Measurements from ENCODE around the gene PABPC1L. TPM values are rescaled to one million over a fixed set of nuclear protein-coding genes. Genes with fewer than 3 reads are reported as not detected.
"Not testable (repeated sequence)": the region's sequence is repeated elsewhere in the genome, so short reads cannot be mapped to it uniquely, and the experiment has no call there.

PABPC1L gene
- total RNA-seq: 10 to 100 TPM; 11.5 to 36.3 TPM

GRCh38 chr20:44909872-44910689, at the start of gene PABPC1L:
PABPC1L (plus strand) TSS chr20:44910060; CDS start chr20:44910144, 84 bp downstream.
- H3K27me3 ChIP-seq: no peaks in the 10 kb centered on the region
- intact Hi-C loops (cut with DNase I): no loop called here
- H3K27ac ChIP-seq: no peak within 1 kb of the TSS

GRCh38 chr20:44861531-44862006, 48.3 kb upstream of the PABPC1L start:
- Histone ChIP-seq H3K9ac (ENCODE audit: low read depth in 2 of 2, low read length in 2 of 2) (no peak overlapping the region), H3K4me1 (no peaks in the 10 kb centered on the region), H3K36me3 (no peaks in the 10 kb centered on the region), H3K27me3 (no peaks in the 10 kb centered on the region), H3K27ac (no peak overlapping the region), H3K4me3 (no peak overlapping the region), H3K9me3 (no peaks in the 10 kb centered on the region)
- intact Hi-C loops (cut with DNase I): no loop called here
- no peak for DNase-seq
- TF ChIP-seq CTCF (IDR thresholded peaks at IDR 0.05): no peak

More at GRCh38 chr20:44909872-44910689, at the start of gene PABPC1L:
- Histone ChIP-seq H3K36me3 (peaks cover 4% of the 10 kb centered on the region), H3K9ac (ENCODE audit: low read depth in 2 of 2, low read length in 2 of 2) (peak within 1 kb of the TSS; percentile 13 to 45), H3K4me1 (peaks cover 3% of the 10 kb centered on the region), H3K9me3 (no peaks in the 10 kb centered on the region), H3K4me3 (peak within 1 kb of the TSS; percentile 68)
- TF ChIP-seq CTCF (IDR thresholded peaks at IDR 0.05): no peak
- DNase-seq: peak; percentile 87

- Histone ChIP-seq H3K9ac (ENCODE audit: low read depth in 2 of 2, low read length in 2 of 2) (no peak overlapping the region), H3K27me3 (no peaks in the 10 kb centered on the region), H3K4me3 (no peak overlapping the region), H3K4me1 (no peaks in the 10 kb centered on the region), H3K36me3 (no peaks in the 10 kb centered on the region), H3K27ac (no peak overlapping the region), H3K9me3 (no peaks in the 10 kb centered on the region)
- DNase-seq: no peak
- no peak for TF ChIP-seq CTCF (IDR thresholded peaks at IDR 0.05)
- intact Hi-C loops (cut with DNase I): no loop called here
Observed at GRCh38 chr20:44862286-44862685, 47.6 kb upstream of the PABPC1L start.

- H3K36me3 ChIP-seq; H3K4me1 ChIP-seq; H3K27me3 ChIP-seq; H3K9me3 ChIP-seq; intact Hi-C loops (cut with DNase I); DNase-seq; H3K9ac ChIP-seq (ENCODE audit: low read depth in 2 of 2, low read length in 2 of 2); H3K27ac ChIP-seq; H3K4me3 ChIP-seq: not testable (repeated sequence)
Observed at GRCh38 chr20:44863365-44864084, 46.3 kb upstream of the PABPC1L start.

GRCh38 chr20:44864493-44864892, 45.4 kb upstream of the PABPC1L start:
- H3K4me1 ChIP-seq; H3K9me3 ChIP-seq; intact Hi-C loops (cut with DNase I); H3K4me3 ChIP-seq; H3K27me3 ChIP-seq; DNase-seq; H3K9ac ChIP-seq (ENCODE audit: low read depth in 2 of 2, low read length in 2 of 2); H3K36me3 ChIP-seq; H3K27ac ChIP-seq: not testable (repeated sequence)

GRCh38 chr20:44866703-44867335, 43.0 kb upstream of the PABPC1L start:
- no peak for TF ChIP-seq CTCF (IDR thresholded peaks at IDR 0.05)
- no peak for DNase-seq
- Histone ChIP-seq H3K9ac (ENCODE audit: low read depth in 2 of 2, low read length in 2 of 2) (no peak overlapping the region), H3K27ac (no peak overlapping the region), H3K4me1 (peaks cover 3% of the 10 kb centered on the region), H3K27me3 (no peaks in the 10 kb centered on the region), H3K36me3 (no peaks in the 10 kb centered on the region), H3K4me3 (no peak overlapping the region), H3K9me3 (no peaks in the 10 kb centered on the region)
- intact Hi-C loops (cut with DNase I): loop anchor here (5.0 kb wide), 2 partner anchors 120 to 180 kb away; partner anchors contain the start of gene KCNK15

Measured in colonic mucosa (tissue), 4 donors.